SU-DHL-6 (cell line): ENCODE results near the gene SULF2.

ENCODE experiments used
- H2AFZ ChIP-seq: fragments of 200-600 bp; sonication (generic); 2 replicates; pipeline ENCODE4 v1.6.1; 2014; ENCODE audit warnings: low read depth, mild to moderate bottlenecking, moderate library complexity, mixed read lengths, antibody characterized with exemption, low read length; ENCODE audit not compliant: severe bottlenecking
- H3F3A ChIP-seq: fragments of 200-600 bp; shearing (Covaris generic); 2 replicates; pipeline ENCODE4 v1.6.0; 2016; ENCODE audit warnings: antibody characterized with exemption, mild to moderate bottlenecking; ENCODE audit not compliant: insufficient read depth
- H3K27ac ChIP-seq: fragments of 200-600 bp; sonication (generic); 2 replicates; pipeline ENCODE4 v1.5.1; 2016; ENCODE audit warnings: low read depth, mild to moderate bottlenecking, low read length, moderate library complexity, mixed read lengths
- H3K27me3 ChIP-seq: fragments of 200-600 bp; sonication (generic), shearing (Covaris generic); 2 replicates; pipeline ENCODE4 v1.6.0; 2014; ENCODE audit warnings: mild to moderate bottlenecking, low read length
- H3K36me3 ChIP-seq: fragments of 200-600 bp; sonication (generic); 2 replicates; pipeline ENCODE4 v1.6.1; 2014; ENCODE audit warnings: mild to moderate bottlenecking, low read length, mixed read lengths
- H3K4me2 ChIP-seq: fragments of 300-600, 200-600 bp; shearing (Covaris generic), sonication (generic); 2 replicates; pipeline ENCODE4 v1.6.0; 2014; ENCODE audit warnings: low read length, low read depth, mild to moderate bottlenecking; ENCODE audit not compliant: poor library complexity, severe bottlenecking
- H3K4me3 ChIP-seq: fragments of 200-600 bp; sonication (generic); 2 replicates; pipeline ENCODE4 v1.5.1; 2014; ENCODE audit warnings: antibody characterized with exemption, low read length, mild to moderate bottlenecking, mixed read lengths; ENCODE audit not compliant: insufficient read depth, poor library complexity, severe bottlenecking
- H3K79me2 ChIP-seq: fragments of 200-600 bp; sonication (generic); 2 replicates; pipeline ENCODE4 v1.6.1; 2014; ENCODE audit warnings: mild to moderate bottlenecking, low read length, moderate library complexity; ENCODE audit not compliant: insufficient read depth
- H3K9ac ChIP-seq: fragments of 200-600 bp; sonication (generic); 2 replicates; pipeline ENCODE4 v1.7.0; 2014; ENCODE audit warnings: mild to moderate bottlenecking, low read length
- H3K9me2 ChIP-seq: fragments of 200-600 bp; sonication (generic); replicated peaks from 2 replicates; pipeline ENCODE4 v1.6.1; 2014; ENCODE audit warnings: low read length; ENCODE audit not compliant: insufficient read depth
- H3K9me3 ChIP-seq: fragments of 200-600 bp; sonication (generic); 2 replicates; pipeline ENCODE4 v1.6.1; 2014; ENCODE audit warnings: low read length, mixed read lengths; ENCODE audit not compliant: insufficient read depth
- H4K20me1 ChIP-seq: fragments of 200-600 bp; sonication (generic); 2 replicates; pipeline ENCODE4 v1.6.1; 2014; ENCODE audit warnings: low read depth, mild to moderate bottlenecking, antibody characterized with exemption, low read length, moderate library complexity, mixed read lengths
- CTCF ChIP-seq: fragments of 200-600 bp; sonication (generic); IDR thresholded peaks from one replicate; pipeline ENCODE4 v1.5.1; 2017; ENCODE audit warnings: antibody characterized with exemption, mild to moderate bottlenecking, low read length, moderate library complexity; ENCODE audit not compliant: insufficient read depth, poor library complexity, severe bottlenecking
- EZH2phosphoT487 ChIP-seq: fragments of 200-600 bp; sonication (generic), shearing (Covaris generic); conservative IDR thresholded peaks from 2 replicates; pipeline ENCODE4 v1.6.1; 2018; ENCODE audit warnings: mild to moderate bottlenecking, antibody characterized with exemption, low read length, moderate library complexity, mixed read lengths

Gene SULF2

GRCh38 chr20:47629907-47630306 is 155.4 kb downstream of the SULF2 start:
- no peaks in the 10 kb centered on the region for H3K27me3 ChIP-seq
- H3K9ac ChIP-seq: no peak overlapping the region
- no peak overlapping the region for H3K4me3 ChIP-seq
- H2AFZ ChIP-seq: no peak overlapping the region
- H4K20me1 ChIP-seq: peaks cover 40% of the 10 kb centered on the region
- peaks cover 88% of the 10 kb centered on the region for H3K36me3 ChIP-seq
- no peak overlapping the region for H3K27ac ChIP-seq
- no peak overlapping the region for H3K4me2 ChIP-seq
- peaks cover 78% of the 10 kb centered on the region for H3F3A ChIP-seq
- peaks cover 83% of the 10 kb centered on the region for H3K79me2 ChIP-seq
- H3K9me3 ChIP-seq: no peaks in the 10 kb centered on the region
- TF ChIP-seq EZH2phosphoT487 (no peak), CTCF (no peak)
- no peaks in the 10 kb centered on the region for H3K9me2 ChIP-seq

GRCh38 chr20:47627540-47627939 is 157.7 kb downstream of the SULF2 start:
- Histone ChIP-seq H3K27ac (no peak overlapping the region), H3K27me3 (no peaks in the 10 kb centered on the region), H3K4me2 (no peak overlapping the region), H4K20me1 (peaks cover 47% of the 10 kb centered on the region), H3K9me2 (no peaks in the 10 kb centered on the region), H3F3A (peaks cover 80% of the 10 kb centered on the region), H2AFZ (no peak overlapping the region), H3K4me3 (no peak overlapping the region), H3K79me2 (peaks cover 87% of the 10 kb centered on the region), H3K9ac (no peak overlapping the region), H3K9me3 (no peaks in the 10 kb centered on the region), H3K36me3 (peaks cover 86% of the 10 kb centered on the region)
- no peak for TF ChIP-seq CTCF

GRCh38 chr20:47623206-47623605 is 162.1 kb downstream of the SULF2 start:
- no peak overlapping the region for H3K9ac ChIP-seq
- TF ChIP-seq EZH2phosphoT487 (no peak), CTCF (no peak)
- peaks cover 74% of the 10 kb centered on the region for H3K36me3 ChIP-seq
- H3K79me2 ChIP-seq: peaks cover 96% of the 10 kb centered on the region
- H3F3A ChIP-seq: peaks cover 89% of the 10 kb centered on the region
- H4K20me1 ChIP-seq: peaks cover 52% of the 10 kb centered on the region
- H3K9me3 ChIP-seq: no peaks in the 10 kb centered on the region
- no peaks in the 10 kb centered on the region for H3K9me2 ChIP-seq
- H3K27me3 ChIP-seq: no peaks in the 10 kb centered on the region
- no peak overlapping the region for H3K4me3 ChIP-seq
- H3K27ac ChIP-seq: no peak overlapping the region
- no peak overlapping the region for H2AFZ ChIP-seq
- H3K4me2 ChIP-seq: no peak overlapping the region
